MM.1S (cell line): ENCODE data around the gene RICTOR.

ENCODE experiments used
- DNase-seq: peaks from one replicate; pipeline ENCODE4 v3.0.0-alpha.2; 2015
- H2AFZ ChIP-seq: fragments of 300-600 bp; sonication (generic); 2 replicates; pipeline ENCODE4 v1.6.0; 2016; ENCODE audit warnings: antibody characterized with exemption, low read length
- H3F3A ChIP-seq: fragments of 300-600 bp; sonication (generic); 2 replicates; pipeline ENCODE4 v1.6.1; 2016; ENCODE audit warnings: mild to moderate bottlenecking, antibody characterized with exemption, low read length, moderate library complexity, mixed read lengths; ENCODE audit not compliant: insufficient read depth
- H3K27ac ChIP-seq: fragments of 300-600 bp; sonication (generic); 2 replicates; pipeline ENCODE4 v1.5.1; 2016; ENCODE audit warnings: mild to moderate bottlenecking, low read length
- H3K27me3 ChIP-seq: fragments of 300-600 bp; sonication (generic); replicated peaks from 2 replicates; pipeline ENCODE4 v1.6.0; 2016; ENCODE audit warnings: low read length; ENCODE audit not compliant: insufficient read depth
- H3K36me3 ChIP-seq: fragments of 300-600 bp; sonication (generic); replicated peaks from 2 replicates; pipeline ENCODE4 v1.6.1; 2016; ENCODE audit warnings: mild to moderate bottlenecking, low read length, mixed read lengths; ENCODE audit not compliant: insufficient read depth
- H3K4me1 ChIP-seq: fragments of 300-600 bp; sonication (generic); 2 replicates; pipeline ENCODE4 v1.6.1; 2016; ENCODE audit warnings: low read length, mixed read lengths
- H3K4me2 ChIP-seq: fragments of 300-600 bp; sonication (generic); 2 replicates; pipeline ENCODE4 v1.6.0; 2016; ENCODE audit warnings: low read depth, low read length
- H3K4me3 ChIP-seq: fragments of 300-600 bp; sonication (generic); 2 replicates; pipeline ENCODE4 v1.5.1; 2016; ENCODE audit warnings: low read length, mixed read lengths
- H3K79me2 ChIP-seq: fragments of 300-600 bp; sonication (generic); 2 replicates; pipeline ENCODE4 v1.6.1; 2016; ENCODE audit warnings: mixed run types, low read length, mixed read lengths
- H3K9ac ChIP-seq: fragments of 300-600 bp; sonication (generic); 2 replicates; pipeline ENCODE4 v1.6.1; 2016; ENCODE audit warnings: low read length, mixed read lengths
- H3K9me2 ChIP-seq: fragments of 300-600 bp; sonication (generic); replicated peaks from 2 replicates; pipeline ENCODE4 v1.6.1; 2016; ENCODE audit warnings: mild to moderate bottlenecking, low read length, mixed read lengths; ENCODE audit not compliant: insufficient read depth
- H3K9me3 ChIP-seq: fragments of 300-600 bp; sonication (generic); replicated peaks from 2 replicates; pipeline ENCODE4 v1.6.1; 2016; ENCODE audit warnings: mild to moderate bottlenecking, low read length, mixed read lengths; ENCODE audit not compliant: insufficient read depth
- H4K20me1 ChIP-seq: fragments of 300-600 bp; sonication (generic); 2 replicates; pipeline ENCODE4 v1.6.1; 2016; ENCODE audit warnings: mild to moderate bottlenecking, low read length, moderate library complexity, mixed read lengths; ENCODE audit not compliant: insufficient read depth
- EZH2 ChIP-seq: fragments of 300-600 bp; sonication (generic); optimal IDR thresholded peaks from 2 replicates; pipeline ENCODE3; 2017; ENCODE audit warnings: low read depth, mild to moderate bottlenecking, antibody characterized with exemption, low read length, mixed read lengths
- EZH2phosphoT487 ChIP-seq: fragments of 300-600 bp; sonication (generic); IDR thresholded peaks from 2 replicates; pipeline ENCODE4 v1.6.1; 2018; ENCODE audit warnings: antibody characterized with exemption, low read length
- TF ChIP-seq, protein P1 (sequence below): fragments of 300-600 bp; sonication (generic); IDR thresholded peaks from 2 replicates; pipeline ENCODE4 v1.5.1; 2016; ENCODE audit warnings: antibody characterized with exemption, low read length, mixed read lengths

Gene RICTOR

DNA sequence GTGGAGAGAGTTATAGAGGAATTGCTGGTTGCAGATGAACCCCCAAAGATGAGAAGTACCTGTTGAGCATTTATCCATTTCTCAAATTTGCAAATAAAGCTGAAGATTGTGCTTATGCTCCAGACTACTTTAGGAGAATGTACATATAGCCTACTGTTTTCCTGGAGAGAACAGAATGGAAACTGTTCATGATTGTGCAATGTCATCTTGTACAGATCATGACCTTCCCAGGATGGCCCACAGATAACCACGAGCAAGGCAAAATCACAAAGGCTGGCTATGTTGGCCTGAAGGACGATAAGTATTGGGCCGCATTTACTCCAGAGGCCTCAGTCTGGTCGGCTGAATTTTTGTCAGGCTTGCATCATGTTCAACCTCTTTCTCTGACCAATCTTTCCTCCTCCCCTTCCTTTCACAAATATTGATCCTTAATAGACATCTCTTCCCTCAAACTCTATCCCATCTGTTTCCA, 28.5 kb upstream of the RICTOR start:
- no peaks in the 10 kb centered on the region for H3K79me2 ChIP-seq
- no peaks in the 10 kb centered on the region for H3F3A ChIP-seq
- no peak overlapping the region for H3K4me2 ChIP-seq
- TF ChIP-seq, protein P1, sequence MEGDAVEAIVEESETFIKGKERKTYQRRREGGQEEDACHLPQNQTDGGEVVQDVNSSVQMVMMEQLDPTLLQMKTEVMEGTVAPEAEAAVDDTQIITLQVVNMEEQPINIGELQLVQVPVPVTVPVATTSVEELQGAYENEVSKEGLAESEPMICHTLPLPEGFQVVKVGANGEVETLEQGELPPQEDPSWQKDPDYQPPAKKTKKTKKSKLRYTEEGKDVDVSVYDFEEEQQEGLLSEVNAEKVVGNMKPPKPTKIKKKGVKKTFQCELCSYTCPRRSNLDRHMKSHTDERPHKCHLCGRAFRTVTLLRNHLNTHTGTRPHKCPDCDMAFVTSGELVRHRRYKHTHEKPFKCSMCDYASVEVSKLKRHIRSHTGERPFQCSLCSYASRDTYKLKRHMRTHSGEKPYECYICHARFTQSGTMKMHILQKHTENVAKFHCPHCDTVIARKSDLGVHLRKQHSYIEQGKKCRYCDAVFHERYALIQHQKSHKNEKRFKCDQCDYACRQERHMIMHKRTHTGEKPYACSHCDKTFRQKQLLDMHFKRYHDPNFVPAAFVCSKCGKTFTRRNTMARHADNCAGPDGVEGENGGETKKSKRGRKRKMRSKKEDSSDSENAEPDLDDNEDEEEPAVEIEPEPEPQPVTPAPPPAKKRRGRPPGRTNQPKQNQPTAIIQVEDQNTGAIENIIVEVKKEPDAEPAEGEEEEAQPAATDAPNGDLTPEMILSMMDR, result no peak
- TF ChIP-seq EZH2 (no peak), EZH2phosphoT487 (no peak)
- no peaks in the 10 kb centered on the region for H3K27me3 ChIP-seq
- H3K9ac ChIP-seq, result no peak overlapping the region
- H3K4me3 ChIP-seq, result no peak overlapping the region
- H3K9me3 ChIP-seq, result no peaks in the 10 kb centered on the region
- DNase-seq, result no peak
- no peaks in the 10 kb centered on the region for H3K4me1 ChIP-seq
- no peak overlapping the region for H2AFZ ChIP-seq
- H3K36me3 ChIP-seq, result no peaks in the 10 kb centered on the region
- no peaks in the 10 kb centered on the region for H4K20me1 ChIP-seq
- H3K27ac ChIP-seq, result no peak overlapping the region
- no peaks in the 10 kb centered on the region for H3K9me2 ChIP-seq

DNA sequence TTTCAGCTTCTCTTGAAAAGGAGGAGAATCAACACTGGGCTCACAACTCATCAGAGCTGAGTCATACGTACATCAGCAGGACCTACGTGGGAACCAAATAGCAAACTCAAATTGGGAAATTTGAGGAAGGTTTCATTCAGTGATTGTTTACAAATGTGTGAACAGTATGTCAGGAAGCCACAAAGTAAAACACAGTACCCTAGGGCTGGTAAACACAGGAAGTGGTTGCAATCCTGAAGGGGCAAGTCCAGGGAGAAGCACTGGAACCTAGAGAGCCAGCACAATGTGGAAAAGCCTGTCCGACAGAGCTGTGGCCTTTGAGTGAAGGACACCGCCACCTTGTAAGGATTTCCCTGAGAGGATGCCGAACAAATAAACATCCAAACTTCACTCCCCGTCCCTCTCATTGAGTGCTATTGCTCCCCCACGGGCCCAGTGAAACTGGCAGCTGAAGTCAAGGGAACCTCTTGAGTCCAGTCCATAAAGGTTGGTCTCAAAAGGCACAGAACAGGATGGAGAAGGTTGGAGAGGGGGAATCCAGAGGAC, 26.7 kb upstream of the RICTOR start:
- no peaks in the 10 kb centered on the region for H3F3A ChIP-seq
- no peaks in the 10 kb centered on the region for H3K27me3 ChIP-seq
- no peak overlapping the region for H3K4me3 ChIP-seq
- H3K27ac ChIP-seq, result no peak overlapping the region
- H2AFZ ChIP-seq, result no peak overlapping the region
- H3K9ac ChIP-seq, result no peak overlapping the region
- H3K4me1 ChIP-seq, result no peaks in the 10 kb centered on the region
- H4K20me1 ChIP-seq, result no peaks in the 10 kb centered on the region
- H3K4me2 ChIP-seq, result no peak overlapping the region
- H3K9me2 ChIP-seq, result no peaks in the 10 kb centered on the region
- DNase-seq, result no peak
- TF ChIP-seq EZH2phosphoT487, result no peak
- no peak for TF ChIP-seq EZH2
- TF ChIP-seq, protein P1, result no peak
- no peaks in the 10 kb centered on the region for H3K79me2 ChIP-seq
- no peaks in the 10 kb centered on the region for H3K36me3 ChIP-seq
- no peaks in the 10 kb centered on the region for H3K9me3 ChIP-seq

DNA sequence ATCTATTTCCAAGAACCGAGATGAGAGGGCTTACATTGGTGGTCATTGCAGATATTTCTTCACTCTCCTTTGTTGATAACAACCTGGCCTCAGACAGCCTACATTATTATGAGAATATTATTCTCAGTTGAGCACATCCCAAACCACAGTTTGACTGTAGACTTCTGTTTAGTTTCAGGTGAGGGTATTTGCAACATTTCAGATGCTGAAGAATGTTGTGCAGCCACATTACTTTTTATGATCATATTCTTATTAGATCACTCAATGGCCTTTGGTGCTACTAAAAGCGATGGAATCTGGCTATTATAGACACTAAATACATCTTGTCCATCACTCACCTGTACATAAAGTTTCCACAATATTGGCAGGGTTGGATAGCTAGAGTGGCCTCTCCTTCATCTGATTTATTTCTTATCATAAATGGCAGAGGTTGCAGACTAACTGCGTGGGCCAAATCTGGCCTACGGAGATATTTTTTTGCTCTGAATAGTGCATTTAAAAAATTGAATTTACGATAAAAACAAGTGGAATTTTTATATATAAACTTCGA, 26.2 kb upstream of the RICTOR start:
- no peak overlapping the region for H3K27ac ChIP-seq
- TF ChIP-seq EZH2, result no peak
- TF ChIP-seq EZH2phosphoT487, result no peak
- TF ChIP-seq, protein P1, result no peak
- H3K4me1 ChIP-seq, result no peaks in the 10 kb centered on the region
- H3K9me2 ChIP-seq, result no peaks in the 10 kb centered on the region
- no peak for DNase-seq
- no peak overlapping the region for H2AFZ ChIP-seq
- no peak overlapping the region for H3K4me2 ChIP-seq
- H4K20me1 ChIP-seq, result no peaks in the 10 kb centered on the region
- H3K79me2 ChIP-seq, result no peaks in the 10 kb centered on the region
- no peaks in the 10 kb centered on the region for H3K27me3 ChIP-seq
- H3K4me3 ChIP-seq, result no peak overlapping the region
- H3K9me3 ChIP-seq, result no peaks in the 10 kb centered on the region
- no peaks in the 10 kb centered on the region for H3K36me3 ChIP-seq
- no peak overlapping the region for H3K9ac ChIP-seq
- no peaks in the 10 kb centered on the region for H3F3A ChIP-seq
